Fibroblast of peridontal ligament (primary cell): ENCODE results near the gene MXI1.

Experiments
- DNase-seq: peaks from one replicate; pipeline ENCODE4 v3.0.0-alpha.2; 2010; ENCODE audit errors: extremely low read depth

The MXI1 gene

DNA sequence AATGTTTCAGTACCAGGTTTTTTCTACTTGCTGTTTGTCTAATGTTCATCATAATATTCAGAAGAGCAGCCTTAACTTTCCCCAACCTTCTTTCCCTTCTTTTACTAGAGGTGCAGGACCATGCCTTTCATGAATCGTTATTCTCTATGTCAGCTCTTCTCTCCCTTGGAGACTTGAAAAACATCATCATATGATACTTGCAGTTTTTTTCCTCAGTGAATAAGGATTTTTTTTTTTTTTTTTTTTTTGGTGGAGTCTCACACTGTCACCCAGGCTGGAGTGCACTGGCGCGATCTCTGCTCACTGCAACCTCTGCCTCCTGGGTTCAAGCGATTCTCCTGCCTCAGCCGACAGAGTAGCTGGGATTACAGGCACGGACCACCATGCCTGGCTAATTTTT lies 67.2 kb downstream of the MXI1 start:
- DNase-seq: no peak

DNA sequence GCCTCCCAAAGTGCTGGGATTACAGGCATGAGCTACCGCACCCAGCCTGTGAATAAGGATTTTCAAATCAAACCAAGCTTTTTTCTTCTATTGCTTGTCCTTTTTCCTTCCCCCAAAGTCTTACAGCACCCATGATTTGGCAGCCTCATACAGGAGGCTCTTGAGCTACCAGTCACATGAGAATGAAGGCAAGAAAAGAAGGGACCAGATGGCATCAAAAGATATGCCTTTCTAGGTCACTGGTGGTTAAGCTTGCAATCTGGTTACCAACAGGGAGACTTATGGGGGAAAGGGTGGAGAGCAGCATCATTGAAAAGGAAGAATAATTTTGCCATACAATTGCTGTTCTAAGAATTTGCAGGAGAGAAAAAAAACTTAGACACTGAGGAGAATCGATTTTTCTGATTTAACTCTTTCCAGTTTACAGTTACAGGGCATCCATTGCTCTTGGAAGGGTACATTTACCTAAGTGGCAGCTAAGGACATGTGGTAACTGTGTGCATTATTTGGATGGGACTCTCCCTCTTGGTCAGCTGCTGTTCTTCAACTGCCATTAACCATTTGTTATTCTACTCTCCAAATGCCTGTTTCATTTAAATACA lies 67.8 kb downstream of the MXI1 start:
- DNase-seq: no peak

DNA sequence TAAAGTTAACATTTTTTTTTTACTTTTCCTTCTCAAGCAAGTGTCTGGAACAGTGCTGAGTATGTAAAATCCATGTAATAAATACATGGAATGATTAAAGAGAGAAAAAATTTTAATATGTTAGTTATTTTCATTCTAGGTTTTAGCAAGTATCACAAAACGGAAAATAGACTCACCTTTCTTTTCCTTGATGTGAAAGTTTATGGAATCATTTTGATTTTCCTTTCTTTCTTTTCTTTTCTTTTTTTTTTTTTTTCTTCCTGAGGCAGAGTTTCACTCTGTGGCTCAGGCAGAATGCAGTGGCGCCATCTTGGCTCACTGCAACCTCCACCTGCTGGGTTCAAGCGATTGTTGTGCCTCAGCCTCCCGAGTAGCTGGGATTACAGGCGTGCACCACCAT lies 69.2 kb downstream of the MXI1 start:
- no peak for DNase-seq

DNA sequence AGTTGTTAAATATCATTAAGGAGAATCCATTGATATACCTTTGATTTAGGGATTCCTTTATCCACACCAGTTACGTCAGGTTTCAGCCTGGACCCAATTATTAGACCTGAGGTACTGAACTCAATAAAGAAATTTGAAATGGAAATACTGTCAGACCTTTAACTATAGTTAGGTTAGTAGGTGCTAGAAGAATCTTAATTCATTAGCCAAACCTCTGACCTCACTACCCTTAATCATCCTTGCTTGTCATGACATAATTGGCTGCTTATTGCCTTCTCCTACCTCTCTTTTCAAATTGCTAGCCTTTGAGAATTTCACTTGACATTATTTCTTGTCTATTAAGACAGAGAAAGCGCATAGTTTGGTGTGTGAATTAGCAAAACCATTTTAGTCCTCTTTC lies 70.2 kb downstream of the MXI1 start:
- no peak for DNase-seq

DNA sequence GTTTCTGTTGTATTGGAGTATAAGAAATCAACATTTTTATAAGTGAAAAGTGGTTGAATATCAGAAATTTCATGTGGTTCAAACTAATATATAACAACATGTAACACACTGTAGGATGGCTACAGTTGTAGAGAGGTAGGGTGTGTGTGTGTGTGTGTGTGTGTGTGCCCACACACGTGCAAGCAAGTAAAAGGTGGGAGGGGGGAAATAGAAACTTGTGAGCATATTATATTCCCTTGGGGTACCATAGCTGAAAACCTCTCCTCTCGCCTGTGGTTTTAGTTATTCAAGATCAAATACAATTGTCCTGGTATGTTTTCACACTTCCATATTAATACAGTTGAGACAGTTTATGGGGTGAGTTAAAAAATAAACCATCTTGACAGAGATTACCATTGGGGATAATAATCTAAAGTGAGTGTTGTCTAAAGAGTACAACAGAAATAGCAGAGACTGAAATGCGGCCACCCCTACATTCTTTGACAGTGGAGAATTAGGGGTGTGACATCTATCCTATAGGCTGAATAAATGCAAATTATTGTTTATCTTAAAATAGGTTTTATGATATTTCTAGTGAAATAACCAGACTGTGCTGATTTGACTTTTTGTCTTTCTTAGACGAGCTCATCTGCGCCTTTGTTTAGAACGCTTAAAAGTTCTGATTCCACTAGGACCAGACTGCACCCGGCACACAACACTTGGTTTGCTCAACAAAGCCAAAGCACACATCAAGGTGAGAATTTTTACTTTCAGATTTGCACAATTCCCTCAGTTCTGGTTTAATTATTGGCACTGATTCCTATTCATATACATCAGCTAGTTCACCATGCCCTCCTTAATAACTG lies 71.4 kb downstream of the MXI1 start:
- DNase-seq: peak; percentile 4

DNA sequence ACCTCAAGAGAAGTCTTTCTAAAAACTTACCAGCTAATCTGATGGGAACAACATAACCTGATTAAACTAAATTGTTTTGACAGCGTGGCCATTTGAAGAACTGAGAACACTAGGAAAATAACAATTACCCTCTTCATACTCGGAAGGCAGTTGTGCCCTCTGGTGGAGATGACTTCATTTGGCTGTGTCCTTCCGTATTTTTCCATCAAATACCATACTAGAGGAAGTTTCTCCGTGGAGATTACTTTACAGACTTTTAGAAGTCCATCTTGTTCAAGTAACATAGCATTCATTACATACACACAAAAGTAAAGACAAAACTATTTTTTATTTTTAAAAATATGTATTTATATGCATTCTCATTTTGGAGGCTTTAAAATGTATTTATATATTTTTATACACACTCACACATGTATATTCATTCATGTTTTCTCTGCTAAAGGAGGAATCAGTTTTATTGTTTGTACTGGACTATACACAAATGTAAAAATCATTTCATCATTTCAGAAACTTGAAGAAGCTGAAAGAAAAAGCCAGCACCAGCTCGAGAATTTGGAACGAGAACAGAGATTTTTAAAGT lies 72.1 kb downstream of the MXI1 start:
- peak; percentile 82 for DNase-seq

DNA sequence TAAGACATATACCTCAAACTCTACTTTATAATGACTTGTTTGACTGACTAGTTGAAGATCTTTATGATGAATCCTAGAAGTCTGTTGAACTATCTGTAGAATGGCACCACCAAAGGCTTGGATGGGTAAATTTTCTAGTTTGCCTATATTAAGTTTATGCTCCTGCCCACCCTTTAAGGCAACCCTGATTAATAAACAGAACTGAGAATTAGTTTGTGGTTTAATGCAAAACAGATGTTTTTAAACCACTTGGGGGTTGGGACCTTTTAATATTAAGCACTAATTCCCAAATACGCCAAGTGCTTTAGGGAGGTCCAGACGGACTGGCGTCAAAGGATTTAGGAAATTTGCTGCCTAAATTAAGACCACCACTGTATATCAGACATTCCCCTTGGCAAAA lies 76.9 kb downstream of the MXI1 start:
- no peak for DNase-seq

DNA sequence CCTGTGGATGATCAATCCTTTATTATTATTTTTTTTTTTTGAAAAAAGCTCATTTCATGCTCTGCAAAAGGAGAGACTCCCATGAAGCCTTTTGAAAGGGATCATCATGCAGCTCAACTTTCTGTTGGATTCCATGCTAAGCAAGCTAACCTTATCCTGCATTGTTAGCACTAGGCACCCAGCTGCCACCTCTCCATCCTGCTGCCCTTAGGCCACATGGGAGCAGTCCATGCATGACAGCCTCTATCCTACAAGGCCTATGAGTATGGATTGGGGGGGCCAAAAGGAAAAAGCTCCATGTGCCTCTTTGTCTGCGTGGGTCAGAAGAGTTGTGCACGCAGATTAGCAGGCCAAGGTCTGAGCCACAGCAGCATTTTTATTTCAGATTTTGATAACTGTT lies 78.1 kb downstream of the MXI1 start:
- DNase-seq: no peak

DNA sequence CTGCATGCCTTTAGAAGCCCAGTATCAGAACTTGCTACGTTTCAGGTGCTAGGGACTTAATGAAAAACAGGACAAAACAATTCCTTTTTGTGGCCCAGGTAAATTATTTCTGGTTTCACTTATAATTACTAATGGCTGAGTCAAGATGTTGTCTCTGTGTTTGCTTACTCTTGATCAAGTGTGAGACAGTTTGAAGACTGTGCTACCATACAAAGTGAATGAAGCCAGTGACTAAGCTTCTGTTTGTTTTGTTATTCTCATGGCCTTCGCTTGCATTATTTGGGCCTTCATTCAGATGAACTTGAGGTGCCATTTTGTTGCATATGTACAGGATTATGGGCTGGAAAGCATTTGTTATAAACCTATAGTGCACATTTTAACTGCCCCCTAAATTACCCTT lies 79.4 kb downstream of the MXI1 start:
- DNase-seq: no peak

DNA sequence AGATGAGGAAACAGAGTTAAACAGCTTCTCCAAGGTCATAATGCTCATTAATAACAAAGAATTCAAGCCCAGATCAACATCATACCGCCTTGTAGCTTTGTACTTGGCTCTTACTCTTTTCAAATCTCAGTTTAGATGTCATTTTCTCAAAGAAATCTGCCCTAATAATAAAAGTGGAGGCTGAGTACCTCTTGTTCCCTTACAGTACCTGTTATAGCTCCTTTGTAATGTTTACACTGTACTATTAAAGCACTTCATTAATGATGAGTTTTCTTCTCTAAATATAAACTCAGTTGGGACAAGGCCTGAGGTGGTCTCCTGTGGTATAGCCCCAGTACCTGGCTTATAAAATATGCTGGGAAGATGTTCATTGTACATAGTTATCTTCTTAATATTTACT lies 89.6 kb downstream of the MXI1 start:
- DNase-seq: no peak

DNA sequence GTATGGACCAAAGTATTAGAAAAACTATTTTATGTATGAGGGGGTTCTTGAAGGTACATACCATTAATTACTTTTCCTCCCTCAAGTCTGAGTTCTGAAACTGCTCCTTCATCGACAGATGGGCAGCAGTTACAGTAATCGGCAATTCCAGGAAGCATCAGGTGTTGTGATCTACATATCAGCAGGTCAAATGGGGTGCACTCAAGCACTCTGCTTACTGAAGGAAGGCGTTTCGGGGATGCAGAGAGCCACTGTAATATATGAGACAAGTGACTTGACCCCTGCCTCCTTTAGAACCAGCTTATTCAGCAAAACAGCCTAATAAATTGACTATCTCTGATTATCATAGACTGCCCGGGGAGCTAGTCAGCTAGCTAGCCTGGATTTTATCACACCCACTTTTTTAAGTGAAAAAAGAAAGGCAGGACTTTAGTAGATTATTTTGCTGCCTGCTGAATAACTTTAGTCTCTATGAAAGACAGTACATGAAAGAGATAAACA lies 93.1 kb downstream of the MXI1 start:
- no peak for DNase-seq

DNA sequence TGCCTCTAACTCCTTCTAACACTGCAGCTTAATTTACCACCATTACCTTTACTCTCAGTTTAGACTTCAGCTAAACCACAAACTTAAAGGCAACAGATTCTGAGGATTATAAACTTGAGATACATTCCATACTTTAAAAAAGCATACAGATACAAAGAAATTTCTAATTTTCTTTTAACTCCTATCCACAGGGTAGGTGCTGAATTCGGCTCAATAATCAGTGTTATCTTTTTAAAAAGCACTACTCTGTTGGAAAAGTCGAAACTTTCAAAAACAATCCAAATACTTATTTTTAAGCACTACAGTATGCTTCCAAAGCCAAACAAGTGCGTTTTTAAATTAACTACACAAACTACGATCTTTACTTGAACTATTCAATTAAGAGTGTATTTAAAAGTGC lies 96.3 kb downstream of the MXI1 start:
- DNase-seq: peak; percentile 13

DNA sequence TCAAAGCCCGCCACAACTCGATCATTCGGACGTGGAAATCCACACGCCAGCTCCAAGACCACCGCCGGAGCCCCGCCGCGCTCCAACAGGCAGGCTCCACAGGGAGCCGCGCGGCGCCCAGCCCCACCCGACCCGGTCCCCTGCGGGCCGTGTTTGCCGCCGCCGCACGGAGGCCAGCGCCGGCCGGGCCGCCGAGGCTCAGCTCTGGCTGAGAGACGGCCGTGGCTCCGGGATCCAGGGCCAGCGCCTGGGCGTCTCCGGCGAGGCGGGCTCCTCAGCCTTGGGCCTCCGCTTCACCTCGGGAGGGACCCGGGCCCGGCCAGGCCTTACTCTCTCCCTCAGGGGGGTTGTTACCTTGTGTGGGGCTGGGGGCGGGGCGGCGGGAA lies 97.0 kb downstream of the MXI1 start:
- DNase-seq: no peak

DNA sequence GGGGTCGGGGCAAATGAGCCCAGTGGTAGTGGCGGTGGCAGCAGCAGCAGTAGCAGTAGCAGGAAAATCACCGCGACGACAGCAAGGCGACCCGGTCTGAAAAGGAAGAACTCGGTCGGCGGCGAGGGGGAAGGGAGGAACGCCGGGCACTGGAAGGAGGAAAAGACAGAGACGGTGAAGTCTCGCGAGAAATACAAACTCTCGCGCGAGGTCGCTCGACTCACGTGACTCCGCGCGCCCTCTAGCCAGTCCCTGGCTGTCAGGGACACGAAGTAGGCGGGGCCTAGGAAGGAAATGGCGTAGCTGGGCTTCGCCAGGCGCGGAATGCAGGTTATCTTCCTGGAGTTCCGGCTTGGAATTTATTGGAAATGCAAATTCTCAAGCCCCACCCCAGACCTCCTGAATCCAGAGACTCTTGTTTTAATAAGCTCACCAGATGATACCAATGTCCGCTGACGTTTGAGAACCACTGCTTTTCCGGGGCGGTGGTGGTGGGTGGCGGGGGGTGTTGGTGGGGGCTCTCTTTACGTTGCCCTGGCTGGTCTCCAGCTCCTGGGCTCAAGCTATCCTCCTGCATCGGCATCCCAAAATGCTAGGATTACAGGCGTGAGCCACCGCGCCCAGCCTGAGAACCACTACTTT lies 97.5 kb downstream of the MXI1 start, which contains the start of gene SMNDC1:
SMNDC1 (minus strand) TSS at position 141 of the 642 bp plus-strand sequence. CDS start 1,333 bp downstream, outside the sequence.
- DNase-seq: peak; percentile 97

DNA sequence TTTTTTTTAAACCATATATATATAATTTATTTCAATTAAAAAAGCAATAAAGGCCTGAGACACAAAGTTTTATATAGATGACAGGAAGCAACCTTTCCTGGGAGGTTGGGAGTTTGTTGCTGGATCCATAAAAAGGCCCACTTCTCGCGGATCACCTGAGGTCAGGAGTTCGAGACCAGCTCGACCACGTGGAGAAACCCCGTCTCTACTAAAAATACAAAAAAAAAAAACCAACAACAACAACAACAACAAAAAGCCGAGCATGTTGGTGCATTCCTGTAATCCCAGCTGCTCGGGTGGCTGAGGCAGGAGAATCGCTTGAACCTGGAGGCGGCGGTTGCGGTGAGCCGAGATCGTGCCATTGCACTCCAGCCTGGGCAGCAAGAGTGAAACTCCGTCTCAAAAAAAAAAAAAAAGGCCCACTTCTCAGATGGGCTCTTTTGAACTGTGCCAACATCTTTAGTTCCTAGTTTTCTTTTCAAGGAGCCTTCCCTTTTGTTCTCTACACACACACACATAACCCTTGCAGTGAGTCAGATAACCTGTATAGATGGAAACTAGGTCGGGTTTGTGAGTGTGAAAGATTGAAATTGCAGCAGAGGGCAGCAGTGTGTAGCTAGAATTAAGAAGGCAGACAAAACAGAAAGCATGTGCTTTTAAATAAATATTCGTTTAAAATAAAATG lies 98.5 kb downstream of the MXI1 start:
- DNase-seq: peak; percentile 91

DNA sequence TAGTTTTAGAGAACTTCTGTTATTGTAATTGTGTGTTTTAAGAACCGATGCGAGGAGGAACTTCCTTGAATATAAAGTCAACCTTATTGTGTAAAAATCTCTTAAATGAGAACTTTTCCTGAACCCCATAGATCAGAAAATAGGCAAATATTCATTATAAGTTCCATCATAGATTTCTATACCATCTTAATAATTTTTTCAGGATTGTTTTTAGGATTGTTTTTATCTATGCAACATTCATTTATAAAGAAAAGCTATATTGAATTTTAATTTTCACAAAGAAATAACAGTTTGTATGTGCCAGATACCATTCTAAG lies 99.0 kb downstream of the MXI1 start:
- no peak for DNase-seq

DNA sequence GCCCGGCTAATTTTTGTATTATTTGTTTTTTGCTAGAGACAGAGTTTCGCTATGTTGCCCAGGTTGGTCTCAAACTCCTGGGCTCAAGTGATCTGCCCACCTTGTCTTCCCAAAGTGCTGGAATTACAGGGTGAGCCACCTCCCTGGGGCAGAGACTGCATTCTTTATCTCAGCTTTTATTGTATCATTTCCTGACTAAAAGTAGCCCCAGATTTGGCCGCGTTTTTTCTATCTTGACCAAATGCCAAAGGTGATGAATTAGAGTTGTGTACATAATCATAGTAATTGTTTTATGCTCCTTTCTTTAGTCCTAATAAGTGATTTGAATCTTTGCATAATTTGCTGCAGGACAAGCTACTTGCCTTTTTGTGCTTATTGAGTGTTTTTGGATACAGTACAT lies 100.4 kb downstream of the MXI1 start:
- no peak for DNase-seq

DNA sequence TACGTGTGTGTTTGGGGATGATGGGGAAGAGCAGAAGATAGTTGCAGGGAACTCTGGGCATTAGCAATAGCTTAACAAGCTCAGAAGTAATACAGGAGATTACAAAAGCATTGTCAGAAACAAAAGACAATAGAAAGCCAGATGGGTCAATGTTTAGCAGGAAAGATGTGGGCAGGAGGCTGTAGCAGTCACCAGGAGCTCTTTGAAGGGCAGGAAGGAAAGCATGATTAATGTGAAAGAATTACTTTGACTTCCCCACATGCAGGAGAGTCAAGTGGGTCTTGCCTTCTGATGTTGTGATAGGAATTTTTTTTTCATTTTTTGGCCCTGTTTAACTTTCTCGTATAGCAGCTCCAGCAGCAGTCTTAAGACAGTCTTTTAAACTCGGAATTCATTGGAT lies 103.3 kb downstream of the MXI1 start:
- no peak for DNase-seq

DNA sequence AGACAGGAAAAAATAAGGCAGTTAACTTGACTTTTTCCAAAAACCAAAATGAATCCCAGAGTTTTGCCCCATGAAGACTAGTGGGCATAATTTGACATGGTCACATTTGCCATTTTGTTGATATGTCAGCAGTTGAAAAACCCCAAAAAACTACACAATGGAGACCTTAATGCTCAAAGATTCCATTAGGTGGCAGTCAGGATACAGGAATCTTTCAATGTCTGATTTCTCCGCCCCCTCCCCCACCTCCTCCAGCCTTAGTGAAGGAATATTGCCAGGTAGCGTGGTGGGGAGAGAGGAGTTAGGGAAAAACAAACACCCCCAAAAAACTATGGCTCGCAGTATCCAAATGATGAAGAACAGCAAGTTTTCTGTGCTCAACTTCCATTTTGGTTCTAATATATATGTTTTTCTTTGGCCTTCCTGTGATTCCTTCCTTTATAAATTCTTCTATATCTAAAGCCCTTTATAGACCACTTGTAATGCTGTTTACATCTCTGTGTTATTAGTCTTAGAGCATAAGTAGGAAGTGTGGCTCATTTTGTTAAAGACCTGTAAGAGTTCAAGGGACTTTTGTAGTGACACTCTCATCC lies 104.0 kb downstream of the MXI1 start:
- DNase-seq: peak; percentile 80

DNA sequence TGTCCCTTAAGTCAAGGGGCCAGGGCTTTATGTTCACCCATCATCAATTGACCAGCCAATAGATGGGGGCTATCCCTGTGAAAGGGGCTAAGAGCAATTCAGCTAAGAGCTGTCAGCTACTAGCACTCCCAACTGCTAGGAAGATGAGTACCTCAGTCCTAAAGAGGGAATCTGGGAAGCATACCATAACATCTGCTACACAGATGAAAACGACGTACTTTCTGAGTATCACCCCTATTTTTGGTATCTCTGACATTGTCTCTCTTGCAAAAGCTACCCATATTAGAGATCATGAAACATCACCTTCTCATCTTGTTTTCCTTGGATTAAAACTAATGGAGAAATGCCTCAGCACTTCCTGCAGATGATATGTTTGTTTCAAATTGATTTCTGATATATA lies 104.8 kb downstream of the MXI1 start:
- DNase-seq: no peak

DNA sequence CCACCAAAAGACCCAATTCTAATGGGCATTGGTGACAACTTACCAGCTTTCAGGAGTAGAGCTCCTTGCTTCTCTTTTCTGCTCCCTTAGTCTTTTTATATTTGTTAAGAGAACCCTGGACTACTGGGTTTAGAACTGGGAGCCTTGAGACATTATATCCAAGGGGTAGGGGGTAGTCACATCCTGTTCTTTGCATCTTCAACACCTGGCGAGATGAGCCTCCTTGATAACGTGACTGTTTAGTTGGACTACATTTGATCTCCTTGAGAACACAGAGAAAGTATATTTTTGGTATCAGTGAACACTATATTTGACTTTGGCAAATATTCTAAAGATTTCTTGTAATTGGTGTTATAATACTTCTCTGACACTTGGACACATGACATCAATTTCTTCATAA lies 106.3 kb downstream of the MXI1 start:
- no peak for DNase-seq
